GM23338 (cell line): ENCODE results near the gene PTH2. TPM values are rescaled to one million over a fixed set of nuclear protein-coding genes. Genes with fewer than 3 reads are reported as not detected.
"Not testable (repeated sequence)": the region's sequence is repeated elsewhere in the genome, so short reads cannot be mapped to it uniquely, and the experiment has no call there.

ENCODE experiments used
- ATAC-seq: fragments of 200-7000 bp; cut with Tn5 transposase; 3 replicates; pipeline ENCODE4 v1.9.1; 2020
- DNase-seq: peaks from one replicate; pipeline ENCODE4 v3.0.0-alpha.2; 2015; ENCODE audit warnings: low spot score
- H2AFZ ChIP-seq: fragments of 200-600 bp; sonication (generic); 2 replicates; pipeline ENCODE4 v1.8.0; 2016; ENCODE audit warnings: antibody characterized with exemption, mild to moderate bottlenecking, moderate library complexity
- H3F3A ChIP-seq: fragments of 200-600 bp; sonication (generic); replicated peaks from 2 replicates; pipeline ENCODE4 v1.8.0; 2017; ENCODE audit warnings: antibody characterized with exemption, mixed run types, low read depth
- H3K27ac ChIP-seq: fragments of 200-600 bp; sonication (generic); 2 replicates; pipeline ENCODE4 v1.6.1; 2016; ENCODE audit warnings: low read depth
- H3K27me3 ChIP-seq: fragments of 200-600 bp; sonication (generic); 2 replicates; pipeline ENCODE4 v1.8.0; 2016; ENCODE audit warnings: mild to moderate bottlenecking, mixed run types, moderate library complexity; ENCODE audit not compliant: insufficient read depth
- H3K36me3 ChIP-seq: fragments of 200-600 bp; sonication (generic); 2 replicates; pipeline ENCODE4 v1.8.0; 2016; ENCODE audit warnings: mild to moderate bottlenecking; ENCODE audit not compliant: insufficient read depth
- H3K4me1 ChIP-seq: fragments of 200-600 bp; sonication (generic); 2 replicates; pipeline ENCODE4 v1.8.0; 2016; ENCODE audit warnings: mild to moderate bottlenecking, moderate library complexity; ENCODE audit not compliant: insufficient read depth
- H3K4me2 ChIP-seq: fragments of 200-600 bp; sonication (generic); 2 replicates; pipeline ENCODE4 v1.7.1; 2017; ENCODE audit warnings: mixed run types
- H3K4me3 ChIP-seq: fragments of 200-600 bp; sonication (generic); 2 replicates; pipeline ENCODE4 v1.6.1; 2016; ENCODE audit warnings: mixed run types
- H3K79me2 ChIP-seq: fragments of 200-600 bp; sonication (generic); replicated peaks from 2 replicates; pipeline ENCODE4 v1.8.0; 2017; ENCODE audit warnings: mild to moderate bottlenecking; ENCODE audit not compliant: insufficient read depth
- H3K9me2 ChIP-seq: fragments of 200-600 bp; sonication (generic); 2 replicates; pipeline ENCODE4 v1.8.0; 2017; ENCODE audit not compliant: insufficient read depth
- H4K20me1 ChIP-seq: fragments of 200-600 bp; sonication (generic); replicated peaks from 2 replicates; pipeline ENCODE4 v1.8.0; 2017; ENCODE audit warnings: mild to moderate bottlenecking; ENCODE audit not compliant: insufficient read depth
- H3K27ac Mint-ChIP-seq: 2 replicates; pipeline ENCODE4 v1.8.0; 2020; ENCODE audit warnings: inconsistent platforms, mild to moderate bottlenecking, moderate library complexity, mixed read lengths
- H3K27me3 Mint-ChIP-seq: 3 replicates; pipeline ENCODE4 v1.8.0; 2022; ENCODE audit warnings: low read depth, mild to moderate bottlenecking, moderate library complexity, mixed read lengths, inconsistent platforms; ENCODE audit not compliant: insufficient read depth, poor library complexity
- H3K36me3 Mint-ChIP-seq: 3 replicates; pipeline ENCODE4 v1.8.0; 2021; ENCODE audit warnings: low read depth, mild to moderate bottlenecking, inconsistent platforms, moderate library complexity, mixed read lengths
- H3K4me1 Mint-ChIP-seq: 3 replicates; pipeline ENCODE4 v1.8.0; 2020; ENCODE audit warnings: mild to moderate bottlenecking, inconsistent platforms, mixed read lengths
- H3K4me3 Mint-ChIP-seq: 3 replicates; pipeline ENCODE4 v1.8.0; 2021; ENCODE audit warnings: moderate library complexity, mild to moderate bottlenecking, inconsistent platforms, mixed read lengths
- H3K9me3 Mint-ChIP-seq: 3 replicates; pipeline ENCODE4 v1.8.0; 2020; ENCODE audit warnings: moderate library complexity, mild to moderate bottlenecking, inconsistent platforms, mixed read lengths
- CREB1 ChIP-seq: fragments of 250-450 bp; sonication (Bioruptor Pico); IDR thresholded peaks from 2 replicates; pipeline ENCODE4 v1.5.0; 2020; ENCODE audit warnings: low read depth, mild to moderate bottlenecking, moderate library complexity
- EZH2 ChIP-seq: fragments of 200-600 bp; sonication (generic); IDR thresholded peaks from one replicate; pipeline ENCODE4 v1.8.0; 2017; ENCODE audit warnings: antibody characterized with exemption, mild to moderate bottlenecking, low read depth; ENCODE audit not compliant: unreplicated experiment
- EZH2phosphoT487 ChIP-seq: fragments of 200-600 bp; sonication (generic); IDR thresholded peaks from one replicate; pipeline ENCODE4 v1.8.1; 2018; ENCODE audit warnings: antibody characterized with exemption; ENCODE audit not compliant: unreplicated experiment
- JUNB ChIP-seq: IDR thresholded peaks from one replicate; pipeline ENCODE4 v1.6.1; 2016; ENCODE audit warnings: antibody characterized with exemption; ENCODE audit not compliant: unreplicated experiment
- POLR2AphosphoS5 ChIP-seq: IDR thresholded peaks from 2 replicates; pipeline ENCODE4 v1.6.1; 2016; ENCODE audit warnings: antibody characterized with exemption, low read depth
- polyA plus RNA-seq: library from polyadenylated mRNA; unstranded; fragments of >200 nt; fragmentation: Nextera tagmentation; extraction: Ambion mirVana; gene quantifications from 2 replicates; pipeline ENCODE4 v1.2.1, GENCODE V29; 2016
- total RNA-seq: library from RNA; depleted of rRNA; stranded (reverse); fragments of >200 nt; shearing (Covaris generic); gene quantifications from 2 replicates; pipeline ENCODE4 v1.2.3, GENCODE V29; 2014
- TF ChIP-seq, protein P1 (sequence below): IDR thresholded peaks from 2 replicates; pipeline ENCODE4 v1.6.1; 2016; ENCODE audit warnings: antibody characterized with exemption
- TF ChIP-seq, protein P2 (sequence below), 2 experiments: fragments of 200-600 bp in 1 of 2; sonication (generic) in 1 of 2; conservative IDR thresholded peaks; 2 replicates each; pipeline versions ENCODE4 v1.5.1 to v1.6.1; 2016 to 2017; ENCODE audit warnings: antibody characterized with exemption in 2 of 2, low read depth in 2 of 2, mild to moderate bottlenecking in 2 of 2, moderate library complexity in 1 of 2
- TF ChIP-seq, protein P3 (sequence below): fragments of 250-450 bp; sonication (Bioruptor Pico); IDR thresholded peaks from 2 replicates; pipeline ENCODE4 v1.5.0; 2020; ENCODE audit warnings: mild to moderate bottlenecking, moderate library complexity

Gene PTH2
- total and polyA plus RNA-seq, 2 experiments from 2014 or later = 1.6 TPM; not detected in 1

DNA sequence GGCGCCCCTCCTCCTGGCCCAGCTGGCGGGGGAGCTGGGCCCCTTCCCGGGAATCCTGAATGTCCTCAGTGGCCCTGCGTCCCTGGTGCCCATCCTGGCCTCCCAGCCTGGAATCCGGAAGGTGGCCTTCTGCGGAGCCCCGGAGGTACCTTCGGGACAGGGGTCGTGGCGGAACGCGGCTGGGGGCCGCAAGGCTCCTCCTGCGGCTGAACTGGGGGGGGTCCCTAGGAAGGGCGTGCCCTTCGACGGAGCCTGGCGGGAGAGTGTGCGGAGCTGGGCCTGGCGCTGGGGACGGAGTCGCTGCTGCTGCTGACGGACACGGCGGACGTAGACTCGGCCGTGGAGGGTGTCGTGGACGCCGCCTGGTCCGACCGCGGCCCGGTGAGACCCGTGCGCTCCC lies 38.4 kb upstream of the PTH2 start (continued):
- no peak for TF ChIP-seq POLR2AphosphoS5
- TF ChIP-seq, protein P1, sequence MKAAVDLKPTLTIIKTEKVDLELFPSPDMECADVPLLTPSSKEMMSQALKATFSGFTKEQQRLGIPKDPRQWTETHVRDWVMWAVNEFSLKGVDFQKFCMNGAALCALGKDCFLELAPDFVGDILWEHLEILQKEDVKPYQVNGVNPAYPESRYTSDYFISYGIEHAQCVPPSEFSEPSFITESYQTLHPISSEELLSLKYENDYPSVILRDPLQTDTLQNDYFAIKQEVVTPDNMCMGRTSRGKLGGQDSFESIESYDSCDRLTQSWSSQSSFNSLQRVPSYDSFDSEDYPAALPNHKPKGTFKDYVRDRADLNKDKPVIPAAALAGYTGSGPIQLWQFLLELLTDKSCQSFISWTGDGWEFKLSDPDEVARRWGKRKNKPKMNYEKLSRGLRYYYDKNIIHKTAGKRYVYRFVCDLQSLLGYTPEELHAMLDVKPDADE = no peak
- TF ChIP-seq, protein P2, sequence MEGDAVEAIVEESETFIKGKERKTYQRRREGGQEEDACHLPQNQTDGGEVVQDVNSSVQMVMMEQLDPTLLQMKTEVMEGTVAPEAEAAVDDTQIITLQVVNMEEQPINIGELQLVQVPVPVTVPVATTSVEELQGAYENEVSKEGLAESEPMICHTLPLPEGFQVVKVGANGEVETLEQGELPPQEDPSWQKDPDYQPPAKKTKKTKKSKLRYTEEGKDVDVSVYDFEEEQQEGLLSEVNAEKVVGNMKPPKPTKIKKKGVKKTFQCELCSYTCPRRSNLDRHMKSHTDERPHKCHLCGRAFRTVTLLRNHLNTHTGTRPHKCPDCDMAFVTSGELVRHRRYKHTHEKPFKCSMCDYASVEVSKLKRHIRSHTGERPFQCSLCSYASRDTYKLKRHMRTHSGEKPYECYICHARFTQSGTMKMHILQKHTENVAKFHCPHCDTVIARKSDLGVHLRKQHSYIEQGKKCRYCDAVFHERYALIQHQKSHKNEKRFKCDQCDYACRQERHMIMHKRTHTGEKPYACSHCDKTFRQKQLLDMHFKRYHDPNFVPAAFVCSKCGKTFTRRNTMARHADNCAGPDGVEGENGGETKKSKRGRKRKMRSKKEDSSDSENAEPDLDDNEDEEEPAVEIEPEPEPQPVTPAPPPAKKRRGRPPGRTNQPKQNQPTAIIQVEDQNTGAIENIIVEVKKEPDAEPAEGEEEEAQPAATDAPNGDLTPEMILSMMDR (conservative IDR thresholded peaks at IDR 0.05; ENCODE audit: low read depth in 2 of 2) = no peak

DNA sequence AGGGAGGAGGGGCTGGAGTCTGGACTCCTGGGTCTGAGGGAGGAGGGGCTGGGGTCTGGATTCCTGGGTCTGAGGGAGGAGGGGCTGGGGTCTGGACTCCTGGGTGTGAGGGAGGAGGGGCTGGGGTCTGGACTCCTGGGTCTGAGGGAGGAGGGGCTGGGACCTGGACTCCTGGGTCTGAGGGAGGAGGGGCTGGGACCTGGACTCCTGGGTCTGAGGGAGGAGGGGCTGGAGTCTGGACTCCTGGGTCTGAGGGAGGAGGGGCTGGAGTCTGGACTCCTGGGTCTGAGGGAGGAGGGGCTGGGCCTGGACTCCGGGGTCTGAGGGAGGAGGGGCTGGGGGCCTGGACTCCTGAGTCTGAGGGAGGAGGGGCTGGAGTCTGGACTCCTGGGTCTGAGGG lies 37.9 kb upstream of the PTH2 start:
- not testable (repeated sequence) for H3K27ac Mint-ChIP-seq, H3K4me3 Mint-ChIP-seq, H3K4me1 ChIP-seq, H3K4me1 Mint-ChIP-seq, ATAC-seq, H3K27ac ChIP-seq, H3K27me3 ChIP-seq, H3F3A ChIP-seq, H3K9me3 Mint-ChIP-seq, H2AFZ ChIP-seq, H3K79me2 ChIP-seq, H3K9me2 ChIP-seq, H3K4me2 ChIP-seq, H3K4me3 ChIP-seq, DNase-seq, H4K20me1 ChIP-seq, H3K36me3 ChIP-seq
- H3K36me3 Mint-ChIP-seq = peaks cover 39% of the 10 kb centered on the region
- H3K27me3 Mint-ChIP-seq = peaks cover 11% of the 10 kb centered on the region

DNA sequence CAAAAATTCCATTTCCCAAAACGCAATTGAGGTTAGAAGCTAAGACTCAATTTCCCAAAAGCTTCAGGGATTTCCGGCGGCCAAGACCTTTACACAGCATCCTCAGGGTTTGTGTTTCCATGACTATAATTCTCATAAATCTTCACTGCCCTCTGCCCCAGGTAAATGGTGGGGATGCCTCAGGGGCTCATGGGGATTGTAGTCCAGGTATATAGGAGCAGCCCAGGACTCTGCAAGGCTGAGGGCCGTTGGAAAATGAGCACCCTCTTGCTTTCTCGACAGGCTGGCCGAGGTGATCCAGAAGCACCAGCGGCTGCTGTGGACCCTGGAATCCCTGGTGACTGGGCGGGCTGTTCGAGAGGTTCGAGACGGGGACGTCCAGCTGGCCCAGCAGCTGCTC lies 36.1 kb upstream of the PTH2 start:
- Histone ChIP-seq H3K9me2 (no peaks in the 10 kb centered on the region), H4K20me1 (no peaks in the 10 kb centered on the region), H3K27me3 (no peaks in the 10 kb centered on the region), H3K4me3 (no peak overlapping the region), H3K4me1 (0 out of 2 replicates have a peak, but pooled peaks cover under 1% of the 10 kb centered on the region), H3K36me3 (no peaks in the 10 kb centered on the region), H3F3A (0 out of 2 replicates have a peak, but pooled peaks cover 2% of the 10 kb centered on the region), H3K79me2 (peaks cover 15% of the 10 kb centered on the region), H3K27ac (no peak overlapping the region), H3K4me2 (no peak overlapping the region), H2AFZ (no peak overlapping the region)
- Mint-ChIP-seq H3K27me3 (peaks cover 7% of the 10 kb centered on the region), H3K4me1 (no peaks in the 10 kb centered on the region), H3K9me3 (no peaks in the 10 kb centered on the region), H3K4me3 (no peak overlapping the region), H3K27ac (no peak overlapping the region), H3K36me3 (peaks cover 38% of the 10 kb centered on the region)
- ATAC-seq (peak; percentile 42), DNase-seq (no peak)
- TF ChIP-seq, protein P3, sequence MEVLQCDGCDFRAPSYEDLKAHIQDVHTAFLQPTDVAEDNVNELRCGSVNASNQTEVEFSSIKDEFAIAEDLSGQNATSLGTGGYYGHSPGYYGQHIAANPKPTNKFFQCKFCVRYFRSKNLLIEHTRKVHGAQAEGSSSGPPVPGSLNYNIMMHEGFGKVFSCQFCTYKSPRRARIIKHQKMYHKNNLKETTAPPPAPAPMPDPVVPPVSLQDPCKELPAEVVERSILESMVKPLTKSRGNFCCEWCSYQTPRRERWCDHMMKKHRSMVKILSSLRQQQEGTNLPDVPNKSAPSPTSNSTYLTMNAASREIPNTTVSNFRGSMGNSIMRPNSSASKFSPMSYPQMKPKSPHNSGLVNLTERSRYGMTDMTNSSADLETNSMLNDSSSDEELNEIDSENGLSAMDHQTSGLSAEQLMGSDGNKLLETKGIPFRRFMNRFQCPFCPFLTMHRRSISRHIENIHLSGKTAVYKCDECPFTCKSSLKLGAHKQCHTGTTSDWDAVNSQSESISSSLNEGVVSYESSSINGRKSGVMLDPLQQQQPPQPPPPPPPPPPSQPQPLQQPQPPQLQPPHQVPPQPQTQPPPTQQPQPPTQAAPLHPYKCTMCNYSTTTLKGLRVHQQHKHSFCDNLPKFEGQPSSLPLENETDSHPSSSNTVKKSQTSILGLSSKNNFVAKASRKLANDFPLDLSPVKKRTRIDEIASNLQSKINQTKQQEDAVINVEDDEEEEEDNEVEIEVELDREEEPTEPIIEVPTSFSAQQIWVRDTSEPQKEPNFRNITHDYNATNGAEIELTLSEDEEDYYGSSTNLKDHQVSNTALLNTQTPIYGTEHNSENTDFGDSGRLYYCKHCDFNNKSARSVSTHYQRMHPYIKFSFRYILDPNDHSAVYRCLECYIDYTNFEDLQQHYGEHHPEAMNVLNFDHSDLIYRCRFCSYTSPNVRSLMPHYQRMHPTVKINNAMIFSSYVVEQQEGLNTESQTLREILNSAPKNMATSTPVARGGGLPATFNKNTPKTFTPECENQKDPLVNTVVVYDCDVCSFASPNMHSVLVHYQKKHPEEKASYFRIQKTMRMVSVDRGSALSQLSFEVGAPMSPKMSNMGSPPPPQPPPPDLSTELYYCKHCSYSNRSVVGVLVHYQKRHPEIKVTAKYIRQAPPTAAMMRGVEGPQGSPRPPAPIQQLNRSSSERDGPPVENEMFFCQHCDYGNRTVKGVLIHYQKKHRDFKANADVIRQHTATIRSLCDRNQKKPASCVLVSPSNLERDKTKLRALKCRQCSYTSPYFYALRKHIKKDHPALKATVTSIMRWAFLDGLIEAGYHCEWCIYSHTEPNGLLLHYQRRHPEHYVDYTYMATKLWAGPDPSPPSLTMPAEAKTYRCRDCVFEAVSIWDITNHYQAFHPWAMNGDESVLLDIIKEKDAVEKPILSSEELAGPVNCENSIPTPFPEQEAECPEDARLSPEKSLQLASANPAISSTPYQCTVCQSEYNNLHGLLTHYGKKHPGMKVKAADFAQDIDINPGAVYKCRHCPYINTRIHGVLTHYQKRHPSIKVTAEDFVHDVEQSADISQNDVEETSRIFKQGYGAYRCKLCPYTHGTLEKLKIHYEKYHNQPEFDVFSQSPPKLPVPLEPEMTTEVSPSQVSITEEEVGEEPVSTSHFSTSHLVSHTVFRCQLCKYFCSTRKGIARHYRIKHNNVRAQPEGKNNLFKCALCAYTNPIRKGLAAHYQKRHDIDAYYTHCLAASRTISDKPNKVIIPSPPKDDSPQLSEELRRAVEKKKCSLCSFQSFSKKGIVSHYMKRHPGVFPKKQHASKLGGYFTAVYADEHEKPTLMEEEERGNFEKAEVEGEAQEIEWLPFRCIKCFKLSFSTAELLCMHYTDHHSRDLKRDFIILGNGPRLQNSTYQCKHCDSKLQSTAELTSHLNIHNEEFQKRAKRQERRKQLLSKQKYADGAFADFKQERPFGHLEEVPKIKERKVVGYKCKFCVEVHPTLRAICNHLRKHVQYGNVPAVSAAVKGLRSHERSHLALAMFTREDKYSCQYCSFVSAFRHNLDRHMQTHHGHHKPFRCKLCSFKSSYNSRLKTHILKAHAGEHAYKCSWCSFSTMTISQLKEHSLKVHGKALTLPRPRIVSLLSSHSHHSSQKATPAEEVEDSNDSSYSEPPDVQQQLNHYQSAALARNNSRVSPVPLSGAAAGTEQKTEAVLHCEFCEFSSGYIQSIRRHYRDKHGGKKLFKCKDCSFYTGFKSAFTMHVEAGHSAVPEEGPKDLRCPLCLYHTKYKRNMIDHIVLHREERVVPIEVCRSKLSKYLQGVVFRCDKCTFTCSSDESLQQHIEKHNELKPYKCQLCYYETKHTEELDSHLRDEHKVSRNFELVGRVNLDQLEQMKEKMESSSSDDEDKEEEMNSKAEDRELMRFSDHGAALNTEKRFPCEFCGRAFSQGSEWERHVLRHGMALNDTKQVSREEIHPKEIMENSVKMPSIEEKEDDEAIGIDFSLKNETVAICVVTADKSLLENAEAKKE = no peak
- TF ChIP-seq JUNB = no peak
- TF ChIP-seq, protein P2 (conservative IDR thresholded peaks at IDR 0.05; ENCODE audit: low read depth in 2 of 2) = no peak
- TF ChIP-seq EZH2phosphoT487 = no peak
- TF ChIP-seq EZH2 = no peak
- TF ChIP-seq CREB1 = no peak
